Amygdala (tissue), 56 donors: Measurements from ENCODE around the gene MRPL44.
"Not testable (repeated sequence)": the region's sequence is repeated elsewhere in the genome, so short reads cannot be mapped to it uniquely, and the experiment has no call there.

Source experiments
- DNase-seq, 56 donors: peaks; one replicate each; lab custom pipeline; 2025; lab: John Stamatoyannopoulos, UW

MRPL44 gene

DNA sequence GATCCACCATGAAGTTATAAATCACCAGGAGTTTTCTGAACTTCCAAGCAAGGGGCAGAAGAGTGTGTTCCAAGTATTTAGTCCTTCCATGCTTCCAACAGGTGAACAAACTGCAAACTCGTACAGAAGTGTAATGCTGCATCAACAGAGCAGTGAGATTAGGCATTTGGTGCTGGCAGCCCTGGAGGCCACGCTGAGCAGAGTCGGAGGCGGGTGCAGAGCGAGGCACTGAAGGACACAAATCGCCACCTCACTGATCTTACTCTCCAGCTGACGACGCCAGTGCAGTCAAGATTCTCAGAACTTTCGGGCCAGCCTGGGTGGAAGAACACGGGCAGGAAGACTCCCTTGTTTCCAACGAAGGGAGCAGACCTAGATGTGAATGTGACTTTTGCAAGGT lies 42.6 kb downstream of the MRPL44 start:
- no peak for DNase-seq

DNA sequence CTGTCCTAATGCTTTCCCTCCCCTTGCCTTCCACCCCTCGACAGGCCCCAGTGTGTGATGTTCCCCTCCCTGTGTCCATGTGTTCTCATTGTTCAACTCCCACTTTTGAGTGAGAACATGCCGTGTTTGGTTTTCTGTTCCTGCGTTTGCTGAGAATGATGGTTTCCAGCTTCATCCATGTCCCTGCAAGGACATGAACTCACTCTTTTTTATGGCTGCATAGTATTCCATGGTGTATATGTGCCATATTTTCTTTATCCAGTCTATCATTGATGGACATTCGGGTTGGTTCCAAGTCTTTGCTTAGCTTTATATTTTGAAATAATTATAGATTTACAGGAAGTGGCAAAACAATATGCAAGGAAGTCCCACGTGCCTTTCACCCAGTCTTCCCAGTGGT lies 43.4 kb downstream of the MRPL44 start:
- not testable (repeated sequence) for DNase-seq

DNA sequence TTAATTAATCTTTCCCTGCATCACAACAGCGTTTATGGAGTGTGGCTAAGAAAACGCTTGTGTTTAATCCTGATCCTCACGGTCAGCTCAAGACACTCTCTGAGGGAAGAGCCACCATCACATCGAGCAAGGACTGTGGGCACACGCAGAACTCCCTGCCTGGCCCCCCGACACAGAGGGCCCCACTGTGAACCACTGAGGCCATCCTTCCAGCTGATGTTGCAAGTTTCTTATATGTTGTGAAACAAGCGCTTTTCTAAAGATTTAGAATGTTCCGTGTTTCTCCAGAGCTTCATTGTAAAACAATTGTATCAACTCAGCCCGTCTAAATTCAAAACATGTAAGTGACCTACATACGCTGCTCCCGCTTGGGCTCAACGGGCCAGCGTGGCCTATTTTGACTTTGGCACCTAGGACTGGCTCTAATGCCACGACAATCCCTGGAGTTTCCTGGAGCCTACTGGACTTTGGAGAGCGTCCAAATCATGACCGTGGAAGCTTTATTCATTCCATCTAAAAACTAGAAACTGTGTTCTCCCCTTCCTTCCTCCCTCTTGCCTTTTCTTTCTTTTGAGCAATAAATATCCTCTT lies 46.9 kb downstream of the MRPL44 start:
- DNase-seq: peak in 22 of 56 donors; percentile 3 to 45 (median 21)

DNA sequence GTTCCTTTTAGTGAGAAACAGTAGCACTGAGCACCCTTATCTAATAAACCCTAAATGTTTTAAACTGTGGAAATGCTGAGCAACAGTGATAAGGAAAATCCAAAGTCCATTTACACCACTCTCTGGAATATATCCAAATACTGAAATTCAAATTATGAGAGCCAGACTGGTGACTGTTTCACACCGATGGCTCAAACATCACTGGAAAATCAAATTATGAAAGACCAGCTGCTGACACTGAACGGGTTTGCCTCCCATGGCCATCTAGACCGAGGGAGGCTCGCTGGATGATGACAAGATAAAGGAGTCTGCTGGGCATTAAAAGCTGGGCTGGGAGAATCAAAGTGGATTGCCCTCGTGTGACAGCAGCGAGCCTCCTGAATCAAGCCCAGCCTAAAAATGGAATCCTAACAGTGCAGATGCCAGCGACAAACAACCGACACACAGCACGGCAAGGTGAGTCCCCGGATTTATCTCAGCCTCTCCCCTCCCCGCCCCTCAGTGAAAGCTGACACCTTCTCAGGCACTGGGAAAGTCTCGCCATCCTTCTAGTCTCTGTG lies 51.5 kb downstream of the MRPL44 start:
- no peak for DNase-seq

DNA sequence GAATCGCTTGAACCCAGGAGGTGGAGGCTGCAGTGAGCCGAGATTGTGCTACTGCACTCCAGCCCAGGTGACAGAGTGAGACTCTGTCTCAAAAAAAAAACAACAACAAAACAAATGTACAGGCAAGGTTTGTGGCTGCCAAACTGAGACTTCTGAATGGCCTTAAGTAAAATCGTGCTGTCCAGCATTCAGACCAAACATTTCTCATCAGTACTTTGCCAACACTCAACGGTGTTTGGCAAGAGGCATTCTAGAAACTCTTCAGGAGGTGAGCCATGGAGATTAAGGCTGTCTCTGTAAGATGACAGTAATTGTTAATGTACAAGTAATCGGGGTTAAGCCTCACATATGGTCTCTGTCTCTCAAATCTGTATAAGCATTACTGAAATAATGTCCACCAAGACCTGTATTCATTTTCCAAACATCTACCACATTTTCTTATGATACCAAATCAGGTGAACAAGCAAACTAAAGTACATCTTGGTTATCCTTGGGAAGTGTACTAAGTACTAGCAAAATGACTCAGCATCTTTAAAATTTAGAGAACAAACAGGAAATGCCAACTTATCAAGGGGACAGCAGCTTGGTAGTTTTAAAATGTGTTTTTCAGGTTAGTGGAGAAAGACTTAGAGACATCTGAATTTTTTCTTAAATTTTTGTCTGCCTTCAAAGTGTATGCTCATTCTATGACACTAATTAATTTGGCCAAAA lies 52.5 kb downstream of the MRPL44 start:
- no peak for DNase-seq

DNA sequence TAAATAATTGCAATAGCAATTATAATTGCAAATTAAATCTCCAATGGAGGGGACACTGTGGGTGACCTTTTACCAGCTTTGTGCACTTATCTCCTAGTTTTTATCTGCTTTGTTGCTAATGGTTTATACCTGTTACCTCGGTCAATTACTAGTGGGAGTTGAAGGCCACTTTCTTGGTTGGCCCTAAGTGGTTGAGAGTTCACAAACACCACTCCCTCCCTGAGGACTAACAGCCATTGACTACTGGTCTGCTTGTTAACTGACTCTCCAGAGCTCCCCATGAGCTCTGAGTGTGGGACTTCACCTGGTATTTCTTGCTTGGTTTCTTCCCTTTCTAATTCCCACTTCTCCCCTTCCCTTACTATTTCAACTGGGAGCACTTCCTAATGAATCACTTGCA lies 54.6 kb downstream of the MRPL44 start:
- no peak for DNase-seq

DNA sequence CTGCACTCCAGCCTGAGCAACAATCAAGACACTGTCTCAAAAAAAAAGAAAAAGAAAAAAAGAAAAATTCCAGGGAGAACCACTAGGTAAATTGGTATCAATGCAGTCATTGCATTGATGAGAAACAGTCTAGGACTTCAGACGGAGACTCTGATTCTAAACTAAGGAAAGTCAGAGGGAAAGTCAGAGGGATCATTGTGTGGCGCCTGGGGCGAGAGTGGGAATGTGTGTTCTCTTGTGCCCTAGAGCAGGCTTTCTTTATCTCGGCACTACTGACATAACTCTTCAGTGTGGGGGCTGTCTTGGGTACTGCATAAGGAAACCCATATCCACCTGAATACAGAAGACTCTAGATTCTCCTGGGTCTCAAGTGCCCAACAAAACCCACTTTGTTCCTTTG lies 57.1 kb downstream of the MRPL44 start:
- no peak for DNase-seq

DNA sequence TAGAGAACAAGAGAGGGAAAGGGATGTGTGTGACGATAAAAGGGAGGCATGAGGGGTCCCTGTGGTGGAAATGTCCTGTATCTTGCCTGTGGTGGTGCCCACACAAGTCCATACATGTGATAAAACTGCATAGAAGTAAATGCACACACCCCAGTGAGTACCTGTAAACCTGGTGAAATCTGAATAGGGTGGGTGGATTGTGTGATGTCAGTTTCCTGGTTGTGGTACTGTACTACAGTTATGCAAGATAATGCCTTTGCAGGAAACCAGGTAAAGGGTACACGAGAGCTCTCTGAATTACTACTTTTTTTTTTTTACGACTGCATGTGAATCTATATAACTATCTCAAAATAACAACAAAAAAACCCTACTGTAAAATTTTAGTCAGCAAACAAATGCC lies 59.7 kb downstream of the MRPL44 start:
- no peak for DNase-seq
